Psoas muscle (tissue), 8 donors: ENCODE data around the gene PPARG. TPM values are rescaled to one million over a fixed set of nuclear protein-coding genes. Genes with fewer than 3 reads are reported as not detected.

ENCODE experiments used
- ATAC-seq, 4 donors: fragments of 200-7000 bp; cut with Tn5 transposase; one replicate each; pipeline ENCODE4 v1.9.1; 2020; ENCODE audit warnings: moderate library complexity in 3 of 4, mild to moderate bottlenecking in 2 of 4
- DNase-seq, 2 donors: peaks; one replicate each; pipeline ENCODE4 v3.0.0-alpha.2; 2020
- H3K27ac ChIP-seq: fragments of 200-600 bp; one replicate; pipeline ENCODE4 v1.8.0; 2022
- H3K27me3 ChIP-seq, 3 donors: fragments of 200-600 bp in 1 of 3; one replicate each; pipeline versions ENCODE4 v1.6.1 to v1.8.0; 2013 to 2022; ENCODE audit warnings: low read length in 2 of 3, mild to moderate bottlenecking in 2 of 3, moderate library complexity in 1 of 3; ENCODE audit not compliant: insufficient read depth in 3 of 3
- H3K36me3 ChIP-seq, 2 donors: fragments of 200-600 bp in 1 of 2; one replicate each; pipeline versions ENCODE4 v1.6.1 to v1.8.0; 2013 to 2022; ENCODE audit warnings: low read depth in 1 of 2, mild to moderate bottlenecking in 1 of 2, moderate library complexity in 1 of 2; ENCODE audit not compliant: insufficient read depth in 1 of 2
- H3K4me1 ChIP-seq: fragments of 200-600 bp; one replicate; pipeline ENCODE4 v1.8.0; 2022
- H3K4me3 ChIP-seq: fragments of 200-600 bp; one replicate; pipeline ENCODE4 v1.8.0; 2022; ENCODE audit warnings: mild to moderate bottlenecking
- H3K9me3 ChIP-seq: fragments of 200-600 bp; one replicate; pipeline ENCODE4 v1.8.0; 2022
- WGBS, 3 donors: extraction: QIAGEN DNeasy Blood & Tissue Kit; methylation state at CpG; one replicate each; pipeline versions ENCODE4 v1.1.6 to v1.1.7; 2013; 5-methylcytosine and 5-hydroxymethylcytosine counted together
- intact Hi-C, 2 donors: fragments of 100-400 bp; cut with DNase I; formaldehyde crosslinking; loops; one replicate each; pipeline versions ENCODE4 v1.11.0 to v1.14.2; 2022
- polyA plus RNA-seq, 3 donors: library from polyadenylated mRNA; stranded (reverse); fragments of 200-250 nt; gene quantifications; one replicate each; pipeline ENCODE4 v1.2.3, GENCODE V29; 2013
- total RNA-seq, 4 donors: library from RNA; stranded (reverse); fragmentation: NEBNext Ultra II Directional in 2 of 4; extraction: Animal tissue kit (Norgen Biotek cat#: 25700) in 2 of 4; gene quantifications; one replicate each; pipeline versions ENCODE4 v1.2.1 to v1.2.4, GENCODE V29; 2021 to 2023
- TF ChIP-seq, protein P1 (sequence below): fragments of 200-600 bp; IDR thresholded peaks from one replicate; pipeline ENCODE4 v1.8.0; 2022; ENCODE audit warnings: antibody characterized with exemption
- donor health status: healthy with polysubstance abuse.
- donor health status: DM: no; HTN: no; CAD: no; lungs with moderate emphysema.
- donor health status: Bipolar disorder and iron deficiency.
- donor health status: healthy.
- donor health status: DM: yes; HTN: yes; CAD: no.
- donor health status: DM: no; HTN: no; CAD: no.
- donor health status: DM: no; HTN: no; CAD: no.
- donor health status: DM: yes; HTN: yes; CAD: no.

PPARG gene
- total and polyA plus RNA-seq, 7 donors = 3.1 to 6.8 (median 4.3) TPM

DNA sequence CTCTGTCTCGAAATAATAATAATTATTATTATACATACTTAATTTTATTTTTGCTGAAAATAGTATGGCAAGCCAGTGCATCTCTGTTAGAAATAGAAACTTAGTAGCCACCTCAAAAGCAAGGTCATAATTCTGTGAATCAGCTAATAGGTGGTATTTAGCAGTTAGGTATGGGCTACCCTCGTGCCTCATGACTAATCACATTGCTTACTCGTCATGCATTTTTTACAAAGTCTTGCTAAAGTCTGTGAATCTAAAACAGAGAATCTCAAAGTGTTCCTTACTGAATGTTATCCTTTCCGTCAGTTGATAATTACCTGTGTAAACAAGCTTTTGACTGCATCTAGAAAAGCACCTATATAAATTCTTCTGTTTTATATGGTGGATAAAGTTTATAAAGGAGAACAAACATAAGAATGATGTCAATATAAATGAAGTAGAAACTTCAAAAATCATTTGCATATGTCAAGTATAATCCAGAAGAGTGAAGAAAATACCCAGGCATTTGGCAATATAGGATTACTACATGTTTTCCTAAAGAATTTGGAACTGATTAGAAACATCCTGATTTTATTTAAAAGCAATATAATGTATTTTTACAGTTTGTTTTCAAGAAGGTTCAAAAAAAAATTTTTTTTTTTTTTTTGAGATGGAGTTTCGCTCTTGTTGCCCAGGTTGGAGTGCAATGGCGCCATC lies 6.2 kb downstream of the PPARG start:
- DNase-seq (no peak), ATAC-seq (no peak)
- Histone ChIP-seq H3K27me3 (no peaks in the 10 kb centered on the region), H3K9me3 (no peaks in the 10 kb centered on the region), H3K36me3 (no peaks in the 10 kb centered on the region), H3K4me1 (no peaks in the 10 kb centered on the region), H3K27ac (no peak overlapping the region), H3K4me3 (no peak overlapping the region)
- 75 to 86% (median 77%) methylated on average over 6 of the region's 6 CpGs for WGBS, 3 donors
- intact Hi-C loops = no loop called here
- TF ChIP-seq, protein P1, sequence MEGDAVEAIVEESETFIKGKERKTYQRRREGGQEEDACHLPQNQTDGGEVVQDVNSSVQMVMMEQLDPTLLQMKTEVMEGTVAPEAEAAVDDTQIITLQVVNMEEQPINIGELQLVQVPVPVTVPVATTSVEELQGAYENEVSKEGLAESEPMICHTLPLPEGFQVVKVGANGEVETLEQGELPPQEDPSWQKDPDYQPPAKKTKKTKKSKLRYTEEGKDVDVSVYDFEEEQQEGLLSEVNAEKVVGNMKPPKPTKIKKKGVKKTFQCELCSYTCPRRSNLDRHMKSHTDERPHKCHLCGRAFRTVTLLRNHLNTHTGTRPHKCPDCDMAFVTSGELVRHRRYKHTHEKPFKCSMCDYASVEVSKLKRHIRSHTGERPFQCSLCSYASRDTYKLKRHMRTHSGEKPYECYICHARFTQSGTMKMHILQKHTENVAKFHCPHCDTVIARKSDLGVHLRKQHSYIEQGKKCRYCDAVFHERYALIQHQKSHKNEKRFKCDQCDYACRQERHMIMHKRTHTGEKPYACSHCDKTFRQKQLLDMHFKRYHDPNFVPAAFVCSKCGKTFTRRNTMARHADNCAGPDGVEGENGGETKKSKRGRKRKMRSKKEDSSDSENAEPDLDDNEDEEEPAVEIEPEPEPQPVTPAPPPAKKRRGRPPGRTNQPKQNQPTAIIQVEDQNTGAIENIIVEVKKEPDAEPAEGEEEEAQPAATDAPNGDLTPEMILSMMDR = no peak

DNA sequence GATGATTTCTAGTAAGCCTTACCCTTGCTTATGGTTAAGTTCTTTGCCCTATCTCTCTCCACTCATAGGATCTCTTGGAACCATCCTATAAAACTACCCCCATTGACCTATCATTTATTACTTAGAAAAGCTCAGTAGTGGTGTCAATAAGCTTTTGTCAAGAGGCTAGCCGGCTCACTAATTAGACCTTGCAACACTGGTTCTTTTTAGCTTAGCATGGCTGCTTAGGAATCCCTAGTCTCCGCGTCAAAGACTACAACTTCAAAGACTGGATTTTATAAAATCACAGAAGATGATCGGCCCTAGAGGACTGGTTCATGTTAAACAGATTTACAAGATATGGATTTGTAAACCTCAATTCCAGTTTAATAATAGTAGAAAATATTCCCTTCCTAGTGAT lies 7.6 kb downstream of the PPARG start:
- no peak for DNase-seq
- no peak for ATAC-seq
- TF ChIP-seq, protein P1 = no peak
- no peak overlapping the region for H3K4me3 ChIP-seq
- no peaks in the 10 kb centered on the region for H3K36me3 ChIP-seq
- no peak overlapping the region for H3K27ac ChIP-seq
- H3K27me3 ChIP-seq = no peaks in the 10 kb centered on the region
- 85 to 88% (median 86%) methylated on average over 4 of the region's 4 CpGs for WGBS, 3 donors
- intact Hi-C loops = no loop called here
- H3K9me3 ChIP-seq = no peaks in the 10 kb centered on the region
- H3K4me1 ChIP-seq = no peaks in the 10 kb centered on the region

DNA sequence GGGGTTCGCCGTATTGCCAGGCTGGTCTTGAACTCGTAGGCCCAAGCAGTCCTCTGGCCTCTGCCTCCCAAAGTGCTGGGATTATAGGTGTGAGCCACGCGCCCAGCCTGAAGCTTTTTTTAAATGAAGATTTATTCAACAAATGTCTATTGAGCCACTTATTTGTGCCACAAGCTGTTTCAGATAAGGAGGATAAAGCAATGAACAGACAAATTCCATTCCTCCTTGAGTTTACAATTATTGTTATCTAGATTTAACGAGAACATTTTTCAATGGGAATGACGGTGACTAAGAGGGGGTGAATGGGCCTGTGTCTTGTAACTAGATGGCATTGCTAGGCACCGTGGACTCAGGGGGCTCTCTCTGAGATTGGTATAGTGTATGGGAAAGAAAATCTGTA lies 10.2 kb downstream of the PPARG start:
- peaks cover 0 to 1% (median 0%) of the 10 kb centered on the region in 3 donors for H3K27me3 ChIP-seq
- TF ChIP-seq, protein P1 = no peak
- intact Hi-C loops = no loop called here
- H3K9me3 ChIP-seq = no peaks in the 10 kb centered on the region
- no peaks in the 10 kb centered on the region for H3K4me1 ChIP-seq
- ATAC-seq = no peak
- no peak for DNase-seq
- no peaks in the 10 kb centered on the region for H3K36me3 ChIP-seq
- no peak overlapping the region for H3K27ac ChIP-seq
- H3K4me3 ChIP-seq = no peak overlapping the region
- 91 to 94% (median 92%) methylated on average over 8 of the region's 8 CpGs for WGBS, 3 donors

DNA sequence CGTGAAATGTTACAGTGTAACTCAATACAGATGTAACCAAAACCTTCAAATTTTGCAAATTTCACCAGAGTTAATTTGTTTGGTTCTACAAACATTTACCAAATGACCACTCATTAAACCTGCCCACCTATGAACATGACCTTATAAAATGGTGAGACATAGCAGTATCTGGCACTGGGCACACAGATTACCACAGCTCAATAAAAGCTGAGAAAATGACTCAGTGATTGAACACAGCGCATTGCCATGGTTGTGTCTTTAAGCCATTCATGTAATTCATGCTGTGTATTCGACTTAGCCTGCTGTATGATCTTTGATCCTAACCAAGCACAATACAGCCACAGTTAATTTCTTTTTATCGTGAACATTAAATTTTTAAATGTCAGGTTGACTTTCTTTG lies 11.3 kb downstream of the PPARG start:
- DNase-seq = no peak
- H3K4me1 ChIP-seq = no peaks in the 10 kb centered on the region
- H3K4me3 ChIP-seq = no peak overlapping the region
- 77 to 84% (median 82%) methylated on average over 4 of the region's 4 CpGs for WGBS, 3 donors
- intact Hi-C loops = no loop called here
- H3K27ac ChIP-seq = no peak overlapping the region
- no peak for ATAC-seq
- H3K27me3 ChIP-seq = peaks cover 0 to 5% (median 3%) of the 10 kb centered on the region in 3 donors
- no peaks in the 10 kb centered on the region for H3K36me3 ChIP-seq
- H3K9me3 ChIP-seq = no peaks in the 10 kb centered on the region
- TF ChIP-seq, protein P1 = no peak

DNA sequence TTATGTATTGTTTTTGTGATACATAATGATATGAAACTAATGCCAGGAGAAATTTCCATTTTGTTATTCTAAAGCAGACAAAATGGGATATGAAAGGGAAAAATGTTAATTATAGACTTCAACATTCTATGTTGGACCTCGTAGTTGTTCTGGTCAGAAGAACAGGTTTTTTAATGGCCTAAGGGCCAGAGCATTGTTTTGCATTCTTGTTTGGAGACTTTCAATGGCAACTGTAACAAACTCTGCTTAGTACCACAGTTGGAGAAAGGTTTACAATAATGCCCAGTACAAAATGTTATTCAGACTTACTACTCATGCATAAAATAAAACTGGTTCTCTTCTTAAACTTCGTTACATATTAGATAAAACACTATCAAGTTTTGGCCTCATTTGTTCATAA lies 12.2 kb downstream of the PPARG start:
- no peaks in the 10 kb centered on the region for H3K4me1 ChIP-seq
- H3K36me3 ChIP-seq = no peaks in the 10 kb centered on the region
- intact Hi-C loops = no loop called here
- TF ChIP-seq, protein P1 = no peak
- H3K4me3 ChIP-seq = no peak overlapping the region
- no peak for ATAC-seq
- no peaks in the 10 kb centered on the region for H3K9me3 ChIP-seq
- no peak overlapping the region for H3K27ac ChIP-seq
- H3K27me3 ChIP-seq = peaks cover 0 to 5% (median 3%) of the 10 kb centered on the region in 3 donors
- no peak for DNase-seq
- WGBS, 3 donors = 72 to 86% (median 84%) methylated on average over 2 of the region's 2 CpGs
